WI38 (cell line): ENCODE measurements around the gene ZC3H10.
A peak's percentile ranks its signal among the peaks of the same experiment; 100 is the strongest.

Experiments used
- H3K4me3 ChIP-seq: 2 replicates; pipeline ENCODE4 v1.5.1; 2011; ENCODE audit warnings: low read depth, mild to moderate bottlenecking, control low read depth, low read length
- CTCF ChIP-seq: IDR thresholded peaks from 2 replicates; pipeline ENCODE4 v1.5.1; 2012; ENCODE audit warnings: low read depth, mild to moderate bottlenecking, control low read depth, low read length

Gene ZC3H10

GRCh38 chr12:56079723-56080555 lies 38.1 kb upstream of the ZC3H10 start, which contains the start of gene ERBB3:
Gene ERBB3 (plus strand): TSS chr12:56080165. CDS start chr12:56080301, 136 bp downstream.
- no peak for TF ChIP-seq CTCF
- H3K4me3 ChIP-seq: peak within 1 kb of the TSS; percentile 70

GRCh38 chr12:56080556-56081138 lies 37.4 kb upstream of the ZC3H10 start:
- peak overlapping the region; percentile 70 for H3K4me3 ChIP-seq
- no peak for TF ChIP-seq CTCF

GRCh38 chr12:56081393-56082347 lies 36.4 kb upstream of the ZC3H10 start:
- no peak for TF ChIP-seq CTCF
- no peak overlapping the region for H3K4me3 ChIP-seq

- no peak for TF ChIP-seq CTCF
Measured at GRCh38 chr12:56082382-56082781, 35.7 kb upstream of the ZC3H10 start.

GRCh38 chr12:56082967-56083366 lies 35.1 kb upstream of the ZC3H10 start:
- no peak for TF ChIP-seq CTCF
- H3K4me3 ChIP-seq: no peak overlapping the region

More at GRCh38 chr12:56082382-56082781, 35.7 kb upstream of the ZC3H10 start:
- H3K4me3 ChIP-seq: no peak overlapping the region

GRCh38 chr12:56084958-56085543 lies 33.0 kb upstream of the ZC3H10 start:
- H3K4me3 ChIP-seq: no peak overlapping the region
- peak; percentile 32 for TF ChIP-seq CTCF
